IPS-18c (cell line): ENCODE results near the gene PGLYRP3.

Experiments used
- H3K4me3 ChIP-seq: 2 replicates; pipeline ENCODE4 v1.7.0; 2013; ENCODE audit warnings: low read depth, mild to moderate bottlenecking, low read length, moderate library complexity; ENCODE audit not compliant: insufficient read depth
- H3K9me3 ChIP-seq: one replicate; pipeline ENCODE4 v1.6.1; 2013; ENCODE audit warnings: mild to moderate bottlenecking, low read length, moderate library complexity; ENCODE audit not compliant: control insufficient read depth, insufficient read depth

Gene PGLYRP3

GRCh38 chr1:153312570-153313186, at the start of gene PGLYRP3:
TSS of gene PGLYRP3 (minus strand) at chr1:153312952. CDS start at chr1:153310665, 2,287 bp downstream.
- Histone ChIP-seq H3K4me3 (no peak within 1 kb of the TSS), H3K9me3 (no peaks in the 10 kb centered on the region)

GRCh38 chr1:153362187-153362775, 49.5 kb upstream of the PGLYRP3 start:
- peaks cover under 1% of the 10 kb centered on the region for H3K9me3 ChIP-seq
- no peak overlapping the region for H3K4me3 ChIP-seq

- Histone ChIP-seq H3K4me3 (no peak overlapping the region), H3K9me3 (no peaks in the 10 kb centered on the region)
These were observed 48.8 kb upstream of the PGLYRP3 start for GRCh38 chr1:153361480-153362109.

GRCh38 chr1:153360592-153361479, 48.1 kb upstream of the PGLYRP3 start:
- Histone ChIP-seq H3K9me3 (no peaks in the 10 kb centered on the region), H3K4me3 (no peak overlapping the region)

- Histone ChIP-seq H3K4me3 (no peak overlapping the region), H3K9me3 (no peaks in the 10 kb centered on the region)
These were observed 47.4 kb upstream of the PGLYRP3 start for GRCh38 chr1:153360190-153360589.

- Histone ChIP-seq H3K4me3 (no peak overlapping the region), H3K9me3 (no peaks in the 10 kb centered on the region)
These were observed 46.5 kb upstream of the PGLYRP3 start for GRCh38 chr1:153359241-153359640.

- H3K9me3 ChIP-seq: no peaks in the 10 kb centered on the region
- H3K4me3 ChIP-seq: no peak overlapping the region
These were observed 45.9 kb upstream of the PGLYRP3 start for GRCh38 chr1:153358691-153358975.

- no peaks in the 10 kb centered on the region for H3K9me3 ChIP-seq
- no peak within 1 kb of the TSS for H3K4me3 ChIP-seq
These were observed 45.3 kb upstream of the PGLYRP3 start, which contains the start of gene S100A9 for GRCh38 chr1:153357853-153358690. TSS of gene S100A9 (plus strand) at chr1:153357854. CDS start at chr1:153358284, 430 bp downstream.

GRCh38 chr1:153357076-153357852, 44.5 kb upstream of the PGLYRP3 start:
- no peak overlapping the region for H3K4me3 ChIP-seq
- H3K9me3 ChIP-seq: no peaks in the 10 kb centered on the region

GRCh38 chr1:153356392-153357075, 43.8 kb upstream of the PGLYRP3 start:
- no peaks in the 10 kb centered on the region for H3K9me3 ChIP-seq
- H3K4me3 ChIP-seq: no peak overlapping the region

GRCh38 chr1:153355445-153356071, 42.8 kb upstream of the PGLYRP3 start:
- Histone ChIP-seq H3K4me3 (no peak overlapping the region), H3K9me3 (no peaks in the 10 kb centered on the region)

GRCh38 chr1:153354515-153355193, 41.9 kb upstream of the PGLYRP3 start:
- no peaks in the 10 kb centered on the region for H3K9me3 ChIP-seq

GRCh38 chr1:153353226-153353947, 40.6 kb upstream of the PGLYRP3 start:
- Histone ChIP-seq H3K4me3 (no peak overlapping the region), H3K9me3 (no peaks in the 10 kb centered on the region)

More at GRCh38 chr1:153354515-153355193, 41.9 kb upstream of the PGLYRP3 start:
- H3K4me3 ChIP-seq: no peak overlapping the region

GRCh38 chr1:153352523-153352922, 39.8 kb upstream of the PGLYRP3 start:
- Histone ChIP-seq H3K4me3 (no peak overlapping the region), H3K9me3 (no peaks in the 10 kb centered on the region)
